Astrocyte (in vitro differentiated cells and primary cell): Measurements from ENCODE around the gene OR1I1.

Experiments
- CTCF ChIP-seq: IDR thresholded peaks from 2 replicates; pipeline ENCODE4 v1.5.1; 2011; ENCODE audit warnings: low read depth, mild to moderate bottlenecking, inconsistent platforms, low read length, moderate library complexity; ENCODE audit not compliant: insufficient read depth
- EZH2 ChIP-seq: IDR thresholded peaks from 2 replicates; pipeline ENCODE4 v1.6.1; 2012; ENCODE audit warnings: mild to moderate bottlenecking, low read length, inconsistent platforms; ENCODE audit not compliant: insufficient read depth

GRCh38 chr19:15047680-15048079, 34.3 kb upstream of the OR1I1 start:
- no peak for TF ChIP-seq CTCF
- no peak for TF ChIP-seq EZH2
